Neural cell (in vitro differentiated cells): ENCODE data around the gene STIM1. TPM values are rescaled to one million over a fixed set of nuclear protein-coding genes. Genes with fewer than 3 reads are reported as not detected.

Source experiments
- H2AFZ ChIP-seq: fragments of 200-600, 300-800 bp; sonication (generic), shearing (Covaris generic); 2 replicates; pipeline ENCODE4 v1.6.0; 2014; ENCODE audit warnings: low read depth, mild to moderate bottlenecking, antibody characterized with exemption, low read length, moderate library complexity
- H3F3A ChIP-seq: fragments of 200-600 bp; shearing (Covaris generic); 2 replicates; pipeline ENCODE4 v1.6.1; 2016; ENCODE audit warnings: mild to moderate bottlenecking, moderate library complexity, mixed read lengths, antibody characterized with exemption, low read length; ENCODE audit not compliant: insufficient read depth, poor library complexity, severe bottlenecking
- H3K27ac ChIP-seq: fragments of 200-600, 300-800 bp; sonication (generic), shearing (Covaris generic); 2 replicates; pipeline ENCODE4 v1.5.1; 2014; ENCODE audit warnings: mild to moderate bottlenecking, low read length, moderate library complexity
- H3K27me3 ChIP-seq: fragments of 300-800, 200-600 bp; sonication (generic), shearing (Covaris generic); 2 replicates; pipeline ENCODE4 v1.6.0; 2014; ENCODE audit warnings: mild to moderate bottlenecking, low read depth, low read length, moderate library complexity; ENCODE audit not compliant: insufficient read depth
- H3K36me3 ChIP-seq: fragments of 300-800, 200-600 bp; sonication (generic), shearing (Covaris generic); 2 replicates; pipeline ENCODE4 v1.5.1; 2014; ENCODE audit warnings: mild to moderate bottlenecking, antibody characterized with exemption, low read length, moderate library complexity; ENCODE audit not compliant: insufficient read depth
- H3K4me2 ChIP-seq: fragments of 300-800, 200-600 bp; sonication (generic), shearing (Covaris generic); 2 replicates; pipeline ENCODE4 v1.6.0; 2014; ENCODE audit warnings: mild to moderate bottlenecking, low read length
- H3K4me3 ChIP-seq: fragments of 300-800, 200-600 bp; sonication (generic), shearing (Covaris generic); 2 replicates; pipeline ENCODE4 v1.5.1; 2014; ENCODE audit warnings: mild to moderate bottlenecking, low read length, moderate library complexity
- H3K79me2 ChIP-seq: fragments of 200-600 bp; shearing (Covaris generic); replicated peaks from 2 replicates; pipeline ENCODE4 v1.6.0; 2014; ENCODE audit warnings: mild to moderate bottlenecking, low read length, moderate library complexity; ENCODE audit not compliant: insufficient read depth
- H3K9ac ChIP-seq: fragments of 300-800, 200-600 bp; sonication (generic), shearing (Covaris generic); 2 replicates; pipeline ENCODE4 v1.6.1; 2016; ENCODE audit warnings: mild to moderate bottlenecking, low read length, mixed read lengths
- H3K9me2 ChIP-seq: fragments of 200-600 bp; shearing (Covaris generic); 2 replicates; pipeline ENCODE4 v1.6.1; 2016; ENCODE audit warnings: mild to moderate bottlenecking, low read length, mixed read lengths; ENCODE audit not compliant: insufficient read depth
- H3K9me3 ChIP-seq: fragments of 200-600, 300-800 bp; sonication (generic), shearing (Covaris generic); 2 replicates; pipeline ENCODE4 v1.6.1; 2016; ENCODE audit warnings: mild to moderate bottlenecking, mixed run types, low read length, moderate library complexity, mixed read lengths
- H4K20me1 ChIP-seq: fragments of 200-600 bp; shearing (Covaris generic); 2 replicates; pipeline ENCODE4 v1.6.1; 2016; ENCODE audit warnings: mild to moderate bottlenecking, mixed run types; ENCODE audit not compliant: insufficient read depth
- EP300 ChIP-seq: fragments of 450-650 bp; conservative IDR thresholded peaks from 2 replicates; pipeline ENCODE4 v1.6.1; 2014; ENCODE audit warnings: antibody characterized with exemption, mild to moderate bottlenecking, moderate library complexity; ENCODE audit not compliant: poor library complexity, severe bottlenecking
- EZH2 ChIP-seq: fragments of 200-600, 300-800 bp; shearing (Covaris generic), sonication (generic); IDR thresholded peaks from 2 replicates; pipeline ENCODE4 v1.6.1; 2014; ENCODE audit warnings: antibody characterized with exemption, low read length, borderline replicate concordance, mild to moderate bottlenecking; ENCODE audit not compliant: insufficient read depth, poor library complexity, severe bottlenecking
- MXI1 ChIP-seq: fragments of 450-650 bp; conservative IDR thresholded peaks from 2 replicates; pipeline ENCODE4 v1.6.1; 2014; ENCODE audit warnings: antibody characterized with exemption, mild to moderate bottlenecking; ENCODE audit not compliant: poor library complexity, severe bottlenecking
- POLR2AphosphoS5 ChIP-seq: IDR thresholded peaks from 2 replicates; pipeline ENCODE4 v1.6.1; 2012
- RAD21 ChIP-seq: fragments of 450-650 bp; conservative IDR thresholded peaks from 2 replicates; pipeline ENCODE4 v1.6.1; 2014; ENCODE audit warnings: antibody characterized with exemption, mild to moderate bottlenecking, moderate library complexity
- SMC3 ChIP-seq: fragments of 450-650 bp; conservative IDR thresholded peaks from 2 replicates; pipeline ENCODE4 v1.6.1; 2014; ENCODE audit warnings: antibody characterized with exemption, mild to moderate bottlenecking, moderate library complexity; ENCODE audit not compliant: poor library complexity
- TAF1 ChIP-seq: IDR thresholded peaks from 2 replicates; pipeline ENCODE4 v1.6.1; 2012; ENCODE audit warnings: low read depth
- polyA plus RNA-seq: library from polyadenylated mRNA; depleted of rRNA; stranded (reverse); fragments of >200 nt; gene quantifications from 2 replicates; pipeline ENCODE4 v1.2.3, GENCODE V29; 2014
- TF ChIP-seq, protein P1 (sequence below): IDR thresholded peaks from 2 replicates; pipeline ENCODE4 v1.6.1; 2012; ENCODE audit warnings: borderline replicate concordance
- TF ChIP-seq, protein P2 (sequence below): fragments of 450-650 bp; IDR thresholded peaks from 2 replicates; pipeline ENCODE4 v1.5.1; 2014; ENCODE audit warnings: antibody characterized with exemption, mild to moderate bottlenecking, moderate library complexity; ENCODE audit not compliant: poor library complexity, severe bottlenecking

The STIM1 gene
- polyA plus RNA-seq, 1 donor from 2014 or later, result 14.5 TPM

DNA sequence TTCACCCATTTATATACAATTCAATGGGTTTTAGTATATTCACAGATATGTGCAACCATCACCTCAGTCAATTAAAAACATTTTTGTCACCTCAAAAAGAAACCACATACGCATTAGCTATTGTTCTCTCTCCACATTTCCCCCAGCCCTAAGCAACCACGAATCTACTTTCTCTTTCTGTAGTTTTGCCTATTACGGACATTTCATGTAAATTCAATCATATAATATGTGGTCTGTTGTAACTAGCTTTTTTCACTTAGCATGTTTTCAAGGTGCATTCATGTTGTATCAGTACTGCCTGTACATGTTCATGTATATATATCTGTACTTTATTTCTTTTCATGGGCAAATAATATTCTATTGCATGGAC, 134.4 kb downstream of the STIM1 start:
- Histone ChIP-seq H3K79me2 (no peaks in the 10 kb centered on the region), H3K27ac (no peak overlapping the region), H3K36me3 (no peaks in the 10 kb centered on the region), H4K20me1 (no peaks in the 10 kb centered on the region), H3K9me2 (no peaks in the 10 kb centered on the region), H3K9me3 (peaks cover 7% of the 10 kb centered on the region), H3K4me2 (no peak overlapping the region), H3K9ac (no peak overlapping the region), H2AFZ (no peak overlapping the region), H3F3A (no peaks in the 10 kb centered on the region), H3K27me3 (no peaks in the 10 kb centered on the region), H3K4me3 (no peak overlapping the region)
- TF ChIP-seq MXI1, result no peak
- no peak for TF ChIP-seq RAD21
- TF ChIP-seq, protein P1, sequence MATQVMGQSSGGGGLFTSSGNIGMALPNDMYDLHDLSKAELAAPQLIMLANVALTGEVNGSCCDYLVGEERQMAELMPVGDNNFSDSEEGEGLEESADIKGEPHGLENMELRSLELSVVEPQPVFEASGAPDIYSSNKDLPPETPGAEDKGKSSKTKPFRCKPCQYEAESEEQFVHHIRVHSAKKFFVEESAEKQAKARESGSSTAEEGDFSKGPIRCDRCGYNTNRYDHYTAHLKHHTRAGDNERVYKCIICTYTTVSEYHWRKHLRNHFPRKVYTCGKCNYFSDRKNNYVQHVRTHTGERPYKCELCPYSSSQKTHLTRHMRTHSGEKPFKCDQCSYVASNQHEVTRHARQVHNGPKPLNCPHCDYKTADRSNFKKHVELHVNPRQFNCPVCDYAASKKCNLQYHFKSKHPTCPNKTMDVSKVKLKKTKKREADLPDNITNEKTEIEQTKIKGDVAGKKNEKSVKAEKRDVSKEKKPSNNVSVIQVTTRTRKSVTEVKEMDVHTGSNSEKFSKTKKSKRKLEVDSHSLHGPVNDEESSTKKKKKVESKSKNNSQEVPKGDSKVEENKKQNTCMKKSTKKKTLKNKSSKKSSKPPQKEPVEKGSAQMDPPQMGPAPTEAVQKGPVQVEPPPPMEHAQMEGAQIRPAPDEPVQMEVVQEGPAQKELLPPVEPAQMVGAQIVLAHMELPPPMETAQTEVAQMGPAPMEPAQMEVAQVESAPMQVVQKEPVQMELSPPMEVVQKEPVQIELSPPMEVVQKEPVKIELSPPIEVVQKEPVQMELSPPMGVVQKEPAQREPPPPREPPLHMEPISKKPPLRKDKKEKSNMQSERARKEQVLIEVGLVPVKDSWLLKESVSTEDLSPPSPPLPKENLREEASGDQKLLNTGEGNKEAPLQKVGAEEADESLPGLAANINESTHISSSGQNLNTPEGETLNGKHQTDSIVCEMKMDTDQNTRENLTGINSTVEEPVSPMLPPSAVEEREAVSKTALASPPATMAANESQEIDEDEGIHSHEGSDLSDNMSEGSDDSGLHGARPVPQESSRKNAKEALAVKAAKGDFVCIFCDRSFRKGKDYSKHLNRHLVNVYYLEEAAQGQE, result no peak
- TF ChIP-seq POLR2AphosphoS5, result no peak
- TF ChIP-seq SMC3, result no peak
- TF ChIP-seq EP300, result no peak
- TF ChIP-seq, protein P2, sequence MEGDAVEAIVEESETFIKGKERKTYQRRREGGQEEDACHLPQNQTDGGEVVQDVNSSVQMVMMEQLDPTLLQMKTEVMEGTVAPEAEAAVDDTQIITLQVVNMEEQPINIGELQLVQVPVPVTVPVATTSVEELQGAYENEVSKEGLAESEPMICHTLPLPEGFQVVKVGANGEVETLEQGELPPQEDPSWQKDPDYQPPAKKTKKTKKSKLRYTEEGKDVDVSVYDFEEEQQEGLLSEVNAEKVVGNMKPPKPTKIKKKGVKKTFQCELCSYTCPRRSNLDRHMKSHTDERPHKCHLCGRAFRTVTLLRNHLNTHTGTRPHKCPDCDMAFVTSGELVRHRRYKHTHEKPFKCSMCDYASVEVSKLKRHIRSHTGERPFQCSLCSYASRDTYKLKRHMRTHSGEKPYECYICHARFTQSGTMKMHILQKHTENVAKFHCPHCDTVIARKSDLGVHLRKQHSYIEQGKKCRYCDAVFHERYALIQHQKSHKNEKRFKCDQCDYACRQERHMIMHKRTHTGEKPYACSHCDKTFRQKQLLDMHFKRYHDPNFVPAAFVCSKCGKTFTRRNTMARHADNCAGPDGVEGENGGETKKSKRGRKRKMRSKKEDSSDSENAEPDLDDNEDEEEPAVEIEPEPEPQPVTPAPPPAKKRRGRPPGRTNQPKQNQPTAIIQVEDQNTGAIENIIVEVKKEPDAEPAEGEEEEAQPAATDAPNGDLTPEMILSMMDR, result no peak
- TF ChIP-seq EZH2, result no peak
- no peak for TF ChIP-seq TAF1

DNA sequence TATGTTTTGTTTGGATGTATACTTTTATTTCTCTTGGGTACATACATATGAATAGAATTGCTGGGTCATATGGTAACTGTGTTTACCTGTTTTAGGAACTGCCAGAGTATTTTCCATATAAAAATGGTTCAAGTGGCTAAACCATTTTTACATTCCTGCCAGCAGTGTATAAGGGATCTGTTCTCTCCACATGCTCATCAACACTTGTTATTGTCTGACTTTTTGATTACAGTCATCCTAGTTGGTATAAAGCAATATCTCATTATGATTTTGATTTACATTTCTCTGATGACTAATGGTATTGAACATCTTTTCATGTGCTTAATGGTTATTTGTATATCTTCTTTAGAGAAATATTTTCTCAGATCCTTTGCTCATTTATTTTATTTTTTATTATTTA, 134.9 kb downstream of the STIM1 start:
- H3K4me2 ChIP-seq, result no peak overlapping the region
- no peaks in the 10 kb centered on the region for H4K20me1 ChIP-seq
- H3K36me3 ChIP-seq, result no peaks in the 10 kb centered on the region
- H2AFZ ChIP-seq, result no peak overlapping the region
- peaks cover 7% of the 10 kb centered on the region for H3K9me3 ChIP-seq
- H3K9ac ChIP-seq, result no peak overlapping the region
- H3K4me3 ChIP-seq, result no peak overlapping the region
- H3K27ac ChIP-seq, result no peak overlapping the region
- no peak for TF ChIP-seq POLR2AphosphoS5
- TF ChIP-seq TAF1, result no peak
- TF ChIP-seq EZH2, result no peak
- no peak for TF ChIP-seq RAD21
- no peak for TF ChIP-seq EP300
- TF ChIP-seq MXI1, result no peak
- TF ChIP-seq, protein P2, result no peak
- TF ChIP-seq, protein P1, result no peak
- TF ChIP-seq SMC3, result no peak
- H3F3A ChIP-seq, result no peaks in the 10 kb centered on the region
- no peaks in the 10 kb centered on the region for H3K9me2 ChIP-seq
- H3K79me2 ChIP-seq, result no peaks in the 10 kb centered on the region
- H3K27me3 ChIP-seq, result no peaks in the 10 kb centered on the region
